ENCODE measurements around the gene FAM193A.

GRCh38 chr4:2534904-2535375, 1.5 kb upstream of the FAM193A start:
- no peak for TF ChIP-seq CTCF (IDR thresholded peaks at IDR 0.05)
- TF ChIP-seq POLR2AphosphoS5 (IDR thresholded peaks at IDR 0.05): no peak
